ENCODE data around the gene VAT1L.

DNA sequence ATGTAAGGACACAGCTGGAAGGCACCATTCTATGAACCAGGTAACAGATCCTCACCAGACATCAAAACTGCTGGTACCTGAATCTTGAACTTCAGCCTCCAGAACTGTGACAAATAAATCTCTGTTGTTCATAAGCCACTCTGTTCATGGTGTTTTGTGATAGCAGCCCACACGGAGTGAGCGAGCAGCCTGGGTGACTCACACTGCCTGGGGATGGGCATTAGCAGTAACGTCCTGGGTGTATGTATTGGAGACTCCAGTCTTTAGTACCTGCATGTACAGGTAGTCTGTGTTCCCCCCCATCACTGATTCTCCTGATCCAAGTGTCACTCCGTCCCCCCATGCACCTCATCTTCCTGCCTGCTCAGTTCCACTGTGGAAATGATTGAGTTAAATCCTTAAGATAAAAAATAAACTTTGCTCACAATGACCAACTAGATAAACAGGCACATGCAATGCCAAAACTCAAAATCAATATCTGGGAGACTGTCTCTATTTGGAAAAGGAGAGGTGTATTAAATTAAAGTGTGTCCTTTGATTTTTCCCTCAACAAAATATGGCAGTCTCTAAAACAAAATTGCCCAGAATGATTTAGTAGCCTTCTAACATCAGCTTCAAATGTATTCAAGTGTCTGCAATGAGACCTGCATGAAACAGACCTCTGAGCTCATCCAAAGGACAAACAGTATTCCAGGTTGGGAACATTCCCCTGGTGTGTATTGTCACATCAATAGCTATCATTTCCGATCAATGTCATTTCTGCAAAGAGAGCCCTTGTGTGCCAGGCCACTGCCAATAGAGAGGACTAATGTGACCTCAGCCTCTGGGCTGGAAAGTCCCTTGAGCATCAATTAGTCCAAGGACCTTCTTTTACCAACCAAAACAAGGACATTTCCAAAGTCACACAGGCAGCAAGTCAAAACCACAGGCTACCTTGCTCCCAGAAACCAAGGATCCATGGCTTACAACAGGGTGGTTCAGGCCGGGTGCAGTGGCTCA is 12.2 kb upstream of the VAT1L start:
- no peak for TF ChIP-seq CTCF (IDR thresholded peaks at IDR 0.05)
- no peak for TF ChIP-seq POLR2A (IDR thresholded peaks at IDR 0.05)

All from adrenal gland (tissue), 5 donors.